Measurements from ENCODE around the gene SLC25A19.

The SLC25A19 gene

DNA sequence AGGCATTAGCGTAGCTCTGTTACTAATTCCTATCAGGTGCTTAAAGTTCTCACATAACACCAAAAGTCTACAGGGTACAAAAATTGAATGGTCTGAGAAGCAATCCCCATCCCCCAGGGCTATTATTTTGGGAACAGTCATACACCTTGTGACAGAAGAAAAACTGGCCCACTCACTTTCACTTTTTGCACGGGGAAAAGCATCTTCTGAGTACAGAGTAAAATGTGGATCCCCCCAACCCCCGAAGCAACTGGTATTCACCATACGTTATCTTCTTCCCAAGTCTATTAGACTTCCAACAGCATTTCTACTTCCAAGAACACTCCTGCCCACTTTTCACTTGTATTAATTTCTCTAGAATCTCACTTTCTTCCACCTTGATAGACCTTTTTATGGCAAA lies 39.7 kb downstream of the SLC25A19 start:
- no peak overlapping the region for H3K4me3 ChIP-seq (replicated peaks; ENCODE audit: low read depth, low read length)
- TF ChIP-seq, protein P1, sequence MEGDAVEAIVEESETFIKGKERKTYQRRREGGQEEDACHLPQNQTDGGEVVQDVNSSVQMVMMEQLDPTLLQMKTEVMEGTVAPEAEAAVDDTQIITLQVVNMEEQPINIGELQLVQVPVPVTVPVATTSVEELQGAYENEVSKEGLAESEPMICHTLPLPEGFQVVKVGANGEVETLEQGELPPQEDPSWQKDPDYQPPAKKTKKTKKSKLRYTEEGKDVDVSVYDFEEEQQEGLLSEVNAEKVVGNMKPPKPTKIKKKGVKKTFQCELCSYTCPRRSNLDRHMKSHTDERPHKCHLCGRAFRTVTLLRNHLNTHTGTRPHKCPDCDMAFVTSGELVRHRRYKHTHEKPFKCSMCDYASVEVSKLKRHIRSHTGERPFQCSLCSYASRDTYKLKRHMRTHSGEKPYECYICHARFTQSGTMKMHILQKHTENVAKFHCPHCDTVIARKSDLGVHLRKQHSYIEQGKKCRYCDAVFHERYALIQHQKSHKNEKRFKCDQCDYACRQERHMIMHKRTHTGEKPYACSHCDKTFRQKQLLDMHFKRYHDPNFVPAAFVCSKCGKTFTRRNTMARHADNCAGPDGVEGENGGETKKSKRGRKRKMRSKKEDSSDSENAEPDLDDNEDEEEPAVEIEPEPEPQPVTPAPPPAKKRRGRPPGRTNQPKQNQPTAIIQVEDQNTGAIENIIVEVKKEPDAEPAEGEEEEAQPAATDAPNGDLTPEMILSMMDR (IDR thresholded peaks at IDR 0.05; ENCODE audit: low read depth, low read length, missing control alignments) = no peak
- DNase-seq (ENCODE audit: extremely low read depth, low read depth) = no peak

DNA sequence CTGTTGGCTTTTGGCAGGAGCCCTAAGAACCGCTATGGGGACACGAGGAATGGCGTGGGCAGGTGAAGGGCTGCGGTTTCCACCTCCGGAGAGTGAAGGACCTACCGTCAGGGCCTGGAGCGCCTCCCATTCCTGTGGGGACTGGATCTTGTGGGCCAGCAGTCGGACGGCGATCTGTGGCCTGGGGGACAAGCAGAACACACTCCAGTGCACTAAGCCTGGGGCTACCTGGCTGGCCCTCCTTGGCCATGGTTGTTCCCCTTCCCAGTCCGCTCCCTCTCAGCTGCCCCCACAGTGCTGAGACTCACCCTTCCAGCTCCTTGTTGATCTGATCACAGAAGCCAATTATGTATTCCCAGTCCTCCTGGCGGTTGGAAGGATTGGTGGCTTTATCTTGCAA lies 42.8 kb downstream of the SLC25A19 start:
- no peak overlapping the region for H3K4me3 ChIP-seq (replicated peaks; ENCODE audit: low read depth, low read length)
- no peak for DNase-seq (ENCODE audit: extremely low read depth, low read depth)
- TF ChIP-seq, protein P1 (IDR thresholded peaks at IDR 0.05; ENCODE audit: low read depth, low read length, missing control alignments) = no peak

DNA sequence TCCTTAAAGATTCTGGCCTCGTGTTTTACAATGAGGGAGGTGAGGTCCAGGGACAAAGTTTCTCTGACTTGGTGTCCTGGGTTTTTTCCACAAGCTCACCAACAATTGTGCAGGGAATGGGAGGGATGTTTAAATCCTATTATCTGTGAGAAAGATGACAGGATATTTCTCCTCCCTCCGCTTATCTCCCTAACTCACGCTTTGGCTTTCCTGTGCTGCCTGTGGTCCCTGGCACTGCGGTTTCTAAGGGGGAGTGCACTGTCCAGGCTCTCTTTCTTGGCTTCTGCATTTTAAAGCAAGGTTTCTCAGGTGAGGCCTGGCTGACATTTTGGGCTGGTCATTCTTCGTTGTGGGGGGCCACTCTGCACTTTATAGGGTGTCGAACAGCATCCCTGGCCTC lies 44.2 kb downstream of the SLC25A19 start:
- no peak for DNase-seq (ENCODE audit: extremely low read depth, low read depth)
- TF ChIP-seq, protein P1 (IDR thresholded peaks at IDR 0.05; ENCODE audit: low read depth, low read length, missing control alignments) = no peak
- H3K4me3 ChIP-seq (replicated peaks; ENCODE audit: low read depth, low read length) = no peak overlapping the region

DNA sequence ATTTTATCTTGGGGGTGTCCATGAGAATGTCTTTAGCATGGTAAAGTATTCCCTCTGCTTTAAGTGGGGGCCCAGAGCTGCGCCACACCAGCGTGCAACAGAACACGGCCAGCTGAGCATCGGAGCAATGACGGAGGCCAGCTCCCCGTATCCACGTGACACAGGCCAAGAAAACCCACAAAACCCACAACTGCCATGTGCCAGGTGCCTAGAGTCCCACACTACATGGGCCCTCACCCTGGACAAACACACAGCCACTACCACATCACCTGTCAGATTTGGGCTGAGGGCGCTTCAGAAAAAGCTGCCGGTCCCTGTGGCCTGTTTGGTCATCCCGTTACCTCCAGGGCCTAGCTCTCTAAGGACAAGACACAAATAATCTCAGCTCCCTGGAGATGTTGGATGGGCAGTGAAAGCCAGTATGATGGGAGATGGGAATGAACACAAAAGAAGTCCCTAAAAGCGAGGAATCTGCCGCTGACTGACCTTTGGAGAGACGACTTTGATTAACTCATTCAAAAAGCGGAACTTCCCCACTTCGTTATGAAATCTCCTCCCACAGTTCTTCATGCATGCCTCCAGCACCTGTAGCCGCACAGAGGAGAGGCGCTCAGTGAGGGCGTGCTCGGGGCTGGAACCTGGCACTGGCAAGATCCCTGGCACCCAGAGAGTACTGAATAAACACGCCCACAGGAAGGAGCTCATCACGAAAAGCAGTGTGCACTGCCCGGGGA lies 44.9 kb downstream of the SLC25A19 start:
- TF ChIP-seq, protein P1 (IDR thresholded peaks at IDR 0.05; ENCODE audit: low read depth, low read length, missing control alignments) = no peak
- H3K4me3 ChIP-seq (replicated peaks; ENCODE audit: low read depth, low read length) = no peak overlapping the region
- no peak for DNase-seq (ENCODE audit: extremely low read depth, low read depth)

DNA sequence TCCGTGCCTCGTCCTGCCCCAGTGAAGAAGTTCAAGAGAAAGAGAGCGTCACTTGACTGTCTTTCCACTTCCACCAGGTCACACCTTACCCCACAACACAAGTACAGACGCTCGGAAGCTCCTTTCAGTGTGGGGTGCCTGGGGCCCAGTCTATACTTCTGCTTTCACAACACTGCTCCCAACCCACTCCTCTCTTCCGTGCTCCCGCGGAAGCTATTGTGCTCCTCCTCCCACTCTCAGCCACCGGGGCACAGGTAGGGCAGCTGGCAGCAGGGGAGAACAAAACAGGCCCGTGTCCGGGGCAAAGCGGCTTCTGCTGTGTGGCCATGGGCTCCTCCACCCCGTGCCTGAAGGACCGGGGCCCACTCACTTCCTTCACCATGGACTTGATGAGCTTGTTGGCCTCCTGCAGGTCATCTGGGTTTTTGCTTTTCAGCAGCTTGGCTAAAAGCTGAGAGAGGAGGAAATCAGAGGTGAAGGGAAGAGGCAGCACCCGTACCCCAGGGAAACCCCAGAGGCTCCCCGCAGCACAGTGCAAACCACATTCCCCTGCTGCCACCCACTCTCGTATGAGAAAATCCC lies 46.7 kb downstream of the SLC25A19 start:
- H3K4me3 ChIP-seq (replicated peaks; ENCODE audit: low read depth, low read length) = no peak overlapping the region

DNA sequence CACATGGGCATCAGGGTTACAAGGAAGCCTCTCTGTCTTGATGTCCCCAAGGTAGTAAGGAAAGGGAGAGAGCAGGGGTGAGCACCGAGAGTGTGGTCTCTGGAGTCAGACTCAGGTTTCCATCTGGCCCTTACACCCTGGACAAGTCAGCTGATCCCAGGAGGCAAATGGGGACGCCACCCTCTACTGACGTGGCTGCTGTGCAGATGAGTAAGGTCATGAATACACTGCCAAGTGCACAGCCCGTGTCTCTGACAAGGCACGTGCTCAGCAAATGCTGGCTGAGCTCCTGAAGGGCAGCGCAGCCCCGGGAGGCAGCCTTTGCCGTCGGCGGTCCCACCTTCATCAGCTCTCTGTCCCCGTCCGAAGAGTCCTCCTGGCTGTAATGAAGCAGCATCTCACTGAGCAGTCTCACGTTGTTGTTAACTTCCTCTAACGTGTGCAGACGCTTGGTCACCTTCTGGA lies 47.2 kb downstream of the SLC25A19 start:
- TF ChIP-seq, protein P1 (IDR thresholded peaks at IDR 0.05; ENCODE audit: low read depth, low read length, missing control alignments) = no peak
- no peak overlapping the region for H3K4me3 ChIP-seq (replicated peaks; ENCODE audit: low read depth, low read length)
- no peak for DNase-seq (ENCODE audit: extremely low read depth, low read depth)

More for the DNA sequence above, 46.7 kb downstream of the SLC25A19 start:
- DNase-seq (ENCODE audit: extremely low read depth, low read depth) = no peak
- TF ChIP-seq, protein P1 (IDR thresholded peaks at IDR 0.05; ENCODE audit: low read depth, low read length, missing control alignments) = no peak

Measured in HFF-Myc (cell line).